Activated naive CD4-positive, alpha-beta T cell treated with anti-CD3 and anti-CD28 coated beads, Interleukin-2, amount 50 U/mL, for 24 hours (primary cell): ENCODE measurements around the gene ST8SIA2.

Experiments used
- H3K27ac Mint-ChIP-seq: one replicate; pipeline ENCODE4 v1.8.0; 2021; ENCODE audit warnings: mild to moderate bottlenecking, mixed read lengths
- H3K27me3 Mint-ChIP-seq: one replicate; pipeline ENCODE4 v1.8.0; 2021; ENCODE audit warnings: mixed read lengths
- H3K36me3 Mint-ChIP-seq: one replicate; pipeline ENCODE4 v1.8.0; 2021; ENCODE audit warnings: mixed read lengths
- H3K4me1 Mint-ChIP-seq: one replicate; pipeline ENCODE4 v1.8.0; 2021; ENCODE audit warnings: mixed read lengths
- H3K4me3 Mint-ChIP-seq: one replicate; pipeline ENCODE4 v1.8.0; 2021; ENCODE audit warnings: mild to moderate bottlenecking, mixed read lengths
- H3K9me3 Mint-ChIP-seq: one replicate; pipeline ENCODE4 v1.8.0; 2021; ENCODE audit warnings: mixed read lengths

ST8SIA2 gene

DNA sequence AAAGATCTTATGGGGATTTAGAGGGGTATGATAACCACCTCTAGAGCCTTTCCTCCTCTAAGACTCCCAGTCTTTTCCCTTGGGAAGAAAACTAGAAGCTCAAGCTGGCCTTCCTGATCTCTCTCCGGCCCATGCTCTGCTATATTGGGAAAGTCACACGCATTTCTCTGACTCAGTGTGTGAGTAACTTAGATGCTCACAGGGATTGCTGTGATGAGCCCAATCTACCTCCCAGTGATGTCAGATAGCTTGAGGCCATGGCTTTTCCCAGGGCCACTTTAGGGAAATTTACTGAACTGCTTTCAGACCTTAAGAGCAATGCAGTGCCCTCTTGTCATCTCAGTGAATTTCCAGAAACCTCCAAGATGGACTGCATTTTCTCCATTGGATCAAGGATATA lies 8.6 kb upstream of the ST8SIA2 start:
- Mint-ChIP-seq H3K4me3 (no peak overlapping the region), H3K27ac (no peak overlapping the region), H3K9me3 (no peaks in the 10 kb centered on the region), H3K36me3 (no peaks in the 10 kb centered on the region), H3K4me1 (no peaks in the 10 kb centered on the region), H3K27me3 (peaks cover 21% of the 10 kb centered on the region)

DNA sequence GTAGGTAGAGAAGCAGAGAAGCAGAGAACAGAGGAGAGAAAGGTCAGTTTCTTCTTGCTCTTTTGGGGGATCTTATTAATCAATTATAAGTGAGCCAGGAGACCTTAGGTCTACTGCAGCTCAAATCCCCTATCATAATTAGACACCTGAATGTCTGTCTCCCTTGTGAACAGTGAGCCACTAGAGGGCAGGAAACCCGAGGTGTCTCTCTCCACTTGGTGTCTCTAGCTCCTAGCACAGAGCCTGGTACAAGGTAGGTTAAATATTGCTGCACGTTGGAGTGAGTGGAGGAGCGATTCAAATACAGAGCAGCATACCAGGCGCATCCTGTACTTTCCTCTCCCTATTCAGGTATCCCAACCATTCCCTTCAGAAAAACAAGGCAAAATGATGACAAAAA lies 2.0 kb upstream of the ST8SIA2 start:
- no peak overlapping the region for H3K4me3 Mint-ChIP-seq
- peaks cover 5% of the 10 kb centered on the region for H3K4me1 Mint-ChIP-seq
- H3K27ac Mint-ChIP-seq: no peak overlapping the region
- H3K27me3 Mint-ChIP-seq: peaks cover 38% of the 10 kb centered on the region
- H3K36me3 Mint-ChIP-seq: no peaks in the 10 kb centered on the region
- no peaks in the 10 kb centered on the region for H3K9me3 Mint-ChIP-seq

DNA sequence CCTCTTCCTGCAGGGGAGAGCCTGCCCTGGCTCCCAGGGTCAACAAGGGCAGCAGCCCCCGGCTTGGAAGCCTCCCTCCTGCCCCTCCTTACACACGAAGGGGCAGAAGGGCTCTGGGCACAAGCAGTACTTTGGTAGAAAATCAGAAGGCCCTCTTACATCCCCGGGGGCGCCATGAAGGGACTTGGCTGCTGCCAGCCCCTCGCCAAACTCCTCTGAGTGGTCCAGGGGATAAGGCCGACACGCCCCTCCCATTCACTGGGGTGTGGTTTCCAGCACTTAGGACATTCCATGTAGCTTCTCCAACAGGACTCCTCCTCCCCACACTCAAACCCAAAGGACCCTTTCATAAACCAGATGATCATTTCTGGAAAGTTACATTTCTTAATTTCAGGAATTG lies 1.2 kb upstream of the ST8SIA2 start:
- no peaks in the 10 kb centered on the region for H3K9me3 Mint-ChIP-seq
- no peak overlapping the region for H3K27ac Mint-ChIP-seq

DNA sequence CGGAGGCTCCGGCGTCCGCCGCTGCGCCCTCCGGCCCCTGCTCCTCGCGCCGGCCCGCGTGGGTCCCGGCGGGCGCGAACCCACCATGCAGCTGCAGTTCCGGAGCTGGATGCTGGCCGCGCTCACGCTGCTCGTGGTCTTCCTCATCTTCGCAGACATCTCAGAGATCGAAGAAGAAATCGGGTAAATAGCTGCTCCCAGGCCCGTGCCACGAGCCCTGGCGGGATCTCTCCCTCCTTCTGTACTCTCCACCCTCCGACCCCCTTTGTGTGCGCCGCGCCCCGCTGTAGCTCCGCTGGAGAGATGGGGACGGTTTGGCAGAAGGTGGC lies 263 bp downstream of the ST8SIA2 start:
- no peak overlapping the region for H3K27ac Mint-ChIP-seq
- no peak overlapping the region for H3K4me3 Mint-ChIP-seq
- H3K27me3 Mint-ChIP-seq: peaks cover 43% of the 10 kb centered on the region
- H3K36me3 Mint-ChIP-seq: no peaks in the 10 kb centered on the region
- peaks cover 5% of the 10 kb centered on the region for H3K4me1 Mint-ChIP-seq
- H3K9me3 Mint-ChIP-seq: no peaks in the 10 kb centered on the region

More for the DNA sequence above, 1.2 kb upstream of the ST8SIA2 start:
- peaks cover 5% of the 10 kb centered on the region for H3K4me1 Mint-ChIP-seq
- no peaks in the 10 kb centered on the region for H3K36me3 Mint-ChIP-seq
- peaks cover 41% of the 10 kb centered on the region for H3K27me3 Mint-ChIP-seq
- no peak overlapping the region for H3K4me3 Mint-ChIP-seq

- Mint-ChIP-seq H3K36me3 (no peaks in the 10 kb centered on the region), H3K4me3 (no peak overlapping the region)
These were observed 822 bp downstream of the ST8SIA2 start for GRCh38 chr15:92394309-92395097.

DNA sequence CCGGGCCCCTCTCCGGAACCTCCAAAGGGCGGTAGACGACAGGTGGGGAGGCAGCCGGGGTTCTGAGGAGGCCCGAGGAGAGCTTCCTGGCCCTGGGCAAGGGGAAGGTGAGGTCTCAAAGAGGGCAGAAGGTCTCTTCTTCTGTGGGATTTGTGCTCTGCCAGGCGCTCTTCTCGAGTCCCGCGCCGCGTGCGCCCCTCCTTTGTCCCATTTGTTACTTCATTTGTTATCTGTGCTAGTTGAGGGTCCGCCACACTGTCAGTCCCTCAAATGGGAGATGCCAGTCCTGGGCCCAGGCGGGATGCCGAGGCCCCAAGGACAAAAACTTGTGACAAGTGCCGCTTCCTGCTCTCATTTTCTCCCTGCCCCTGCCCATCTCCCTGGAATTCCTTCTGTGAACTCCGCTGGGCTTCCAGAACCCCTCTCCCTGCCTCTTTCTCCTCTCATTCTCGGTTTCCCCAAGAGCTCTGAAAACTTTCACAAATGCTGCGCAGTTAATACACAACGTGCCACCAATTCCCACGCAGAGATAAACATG lies 1.5 kb downstream of the ST8SIA2 start:
- H3K27me3 Mint-ChIP-seq: peaks cover 43% of the 10 kb centered on the region
- H3K4me1 Mint-ChIP-seq: peaks cover 5% of the 10 kb centered on the region
- no peak overlapping the region for H3K27ac Mint-ChIP-seq
- no peak overlapping the region for H3K4me3 Mint-ChIP-seq
- no peaks in the 10 kb centered on the region for H3K9me3 Mint-ChIP-seq
- no peaks in the 10 kb centered on the region for H3K36me3 Mint-ChIP-seq

More at GRCh38 chr15:92394309-92395097, 822 bp downstream of the ST8SIA2 start:
- H3K27ac Mint-ChIP-seq: no peak overlapping the region
- no peaks in the 10 kb centered on the region for H3K9me3 Mint-ChIP-seq
- H3K4me1 Mint-ChIP-seq: peaks cover 5% of the 10 kb centered on the region
- H3K27me3 Mint-ChIP-seq: peaks cover 47% of the 10 kb centered on the region

DNA sequence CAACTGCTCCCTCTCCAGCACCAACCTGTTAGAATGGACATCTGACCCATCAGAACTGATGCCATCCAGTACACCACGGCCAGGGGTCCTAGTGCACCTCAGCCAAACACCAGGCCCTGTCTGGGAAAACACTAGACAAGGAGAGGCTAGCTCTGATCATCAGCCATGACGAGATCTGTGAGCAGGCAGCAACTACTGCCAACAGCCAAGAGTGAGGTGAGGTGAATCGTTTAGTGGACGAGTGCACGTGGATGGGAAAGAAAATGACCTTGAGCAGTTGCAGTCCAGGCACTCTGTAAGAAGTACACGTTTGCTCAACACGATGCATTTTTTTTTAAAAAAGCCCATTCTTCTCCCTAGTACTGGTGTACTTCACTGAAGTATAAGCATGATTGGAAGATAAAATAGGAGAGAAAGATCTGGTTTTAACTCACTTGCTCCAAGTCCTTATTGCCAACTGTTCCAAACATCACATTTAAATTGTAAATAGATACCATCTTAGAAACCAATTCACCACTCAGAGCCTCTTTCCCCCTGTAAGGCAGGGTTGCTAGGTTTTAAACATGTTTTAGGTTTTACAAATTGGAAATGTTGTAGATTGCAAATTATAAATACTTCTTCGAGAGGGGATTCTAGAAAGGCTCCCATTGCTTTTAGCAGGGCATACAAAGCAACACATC lies 5.7 kb downstream of the ST8SIA2 start:
- Mint-ChIP-seq H3K36me3 (no peaks in the 10 kb centered on the region), H3K4me3 (no peak overlapping the region), H3K9me3 (no peaks in the 10 kb centered on the region), H3K27ac (no peak overlapping the region), H3K4me1 (peaks cover 5% of the 10 kb centered on the region), H3K27me3 (peaks cover 34% of the 10 kb centered on the region)

DNA sequence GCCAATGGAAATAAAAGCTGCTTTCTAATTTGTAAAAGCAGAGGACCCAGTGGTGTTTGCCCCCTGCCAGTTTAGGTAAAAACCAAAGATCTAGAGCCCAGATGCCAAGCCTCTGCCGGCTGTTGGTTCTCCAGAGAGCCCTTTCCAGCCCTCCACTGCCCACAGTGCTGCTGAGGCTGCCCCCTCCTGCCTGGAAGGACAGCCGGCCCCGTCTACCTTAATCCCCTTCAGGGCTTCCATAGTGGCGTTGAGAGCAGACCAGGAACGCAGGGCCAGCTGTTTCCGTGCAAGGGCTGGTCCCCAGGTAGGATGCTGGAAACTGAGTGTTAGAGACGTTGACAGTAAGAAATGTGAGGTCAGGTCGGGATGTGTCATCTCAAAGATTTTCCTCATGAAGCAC lies 6.9 kb downstream of the ST8SIA2 start:
- peaks cover under 1% of the 10 kb centered on the region for H3K4me1 Mint-ChIP-seq
- peaks cover 31% of the 10 kb centered on the region for H3K27me3 Mint-ChIP-seq
- H3K4me3 Mint-ChIP-seq: no peak overlapping the region
- H3K9me3 Mint-ChIP-seq: no peaks in the 10 kb centered on the region
- H3K27ac Mint-ChIP-seq: no peak overlapping the region
- no peaks in the 10 kb centered on the region for H3K36me3 Mint-ChIP-seq

- Mint-ChIP-seq H3K27me3 (peaks cover 25% of the 10 kb centered on the region), H3K4me3 (no peak overlapping the region), H3K27ac (no peak overlapping the region), H3K9me3 (no peaks in the 10 kb centered on the region), H3K4me1 (no peaks in the 10 kb centered on the region), H3K36me3 (no peaks in the 10 kb centered on the region)
These were observed 7.5 kb downstream of the ST8SIA2 start for GRCh38 chr15:92400980-92401787.

- Mint-ChIP-seq H3K27me3 (peaks cover 21% of the 10 kb centered on the region), H3K9me3 (no peaks in the 10 kb centered on the region), H3K4me3 (no peak overlapping the region), H3K27ac (no peak overlapping the region), H3K36me3 (no peaks in the 10 kb centered on the region), H3K4me1 (no peaks in the 10 kb centered on the region)
These were observed 9.1 kb downstream of the ST8SIA2 start for GRCh38 chr15:92402751-92403150.

DNA sequence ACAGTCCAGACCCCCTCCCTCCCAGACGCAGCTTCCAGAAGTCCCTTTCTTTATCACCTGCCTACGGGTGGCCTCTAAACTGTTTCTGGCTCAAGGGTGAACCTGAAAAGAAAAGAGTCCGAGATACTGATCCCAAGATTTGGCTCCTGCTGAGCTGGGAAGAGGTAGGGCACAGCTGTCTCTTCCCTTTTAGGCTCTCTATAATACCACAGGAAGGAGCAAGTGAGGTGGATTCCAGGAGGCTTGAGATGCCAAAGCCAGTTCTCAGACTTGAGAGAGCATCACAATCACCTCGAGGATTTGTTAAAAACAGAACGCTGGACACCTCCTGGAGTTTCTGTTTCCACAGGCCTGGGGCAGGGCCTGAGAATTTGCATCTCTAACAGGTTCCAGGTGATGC lies 12.3 kb downstream of the ST8SIA2 start:
- H3K36me3 Mint-ChIP-seq: no peaks in the 10 kb centered on the region
- no peak overlapping the region for H3K27ac Mint-ChIP-seq
- H3K4me3 Mint-ChIP-seq: no peak overlapping the region
- H3K9me3 Mint-ChIP-seq: no peaks in the 10 kb centered on the region
- peaks cover 12% of the 10 kb centered on the region for H3K27me3 Mint-ChIP-seq
- no peaks in the 10 kb centered on the region for H3K4me1 Mint-ChIP-seq

DNA sequence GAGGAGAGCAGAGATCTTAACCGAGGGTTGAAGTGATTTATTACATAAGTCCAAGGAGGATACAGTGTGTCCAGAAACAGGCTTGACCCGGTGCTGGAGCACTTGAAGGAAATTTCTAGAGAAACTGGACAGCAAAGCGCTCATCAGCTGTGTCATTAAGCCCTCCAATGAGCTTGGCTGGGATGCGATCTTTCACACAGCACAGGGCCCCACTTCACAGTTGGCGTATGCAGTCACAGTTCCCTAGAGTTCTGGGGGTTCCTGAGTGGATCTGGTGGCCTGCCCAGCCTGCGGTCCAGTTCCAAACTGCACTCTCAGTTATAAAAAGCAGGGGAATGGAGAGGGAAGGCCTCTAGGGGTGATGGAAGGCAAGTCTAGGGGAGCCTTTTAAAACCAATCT lies 13.6 kb downstream of the ST8SIA2 start:
- H3K9me3 Mint-ChIP-seq: no peaks in the 10 kb centered on the region
- no peaks in the 10 kb centered on the region for H3K4me1 Mint-ChIP-seq
- peaks cover 10% of the 10 kb centered on the region for H3K27me3 Mint-ChIP-seq
- H3K27ac Mint-ChIP-seq: no peak overlapping the region
- no peaks in the 10 kb centered on the region for H3K36me3 Mint-ChIP-seq
- no peak overlapping the region for H3K4me3 Mint-ChIP-seq

- H3K4me3 Mint-ChIP-seq: no peak overlapping the region
- no peaks in the 10 kb centered on the region for H3K36me3 Mint-ChIP-seq
- no peaks in the 10 kb centered on the region for H3K9me3 Mint-ChIP-seq
- peaks cover 6% of the 10 kb centered on the region for H3K27me3 Mint-ChIP-seq
- H3K27ac Mint-ChIP-seq: no peak overlapping the region
- H3K4me1 Mint-ChIP-seq: no peaks in the 10 kb centered on the region
These were observed 14.2 kb downstream of the ST8SIA2 start for GRCh38 chr15:92407916-92408315.

DNA sequence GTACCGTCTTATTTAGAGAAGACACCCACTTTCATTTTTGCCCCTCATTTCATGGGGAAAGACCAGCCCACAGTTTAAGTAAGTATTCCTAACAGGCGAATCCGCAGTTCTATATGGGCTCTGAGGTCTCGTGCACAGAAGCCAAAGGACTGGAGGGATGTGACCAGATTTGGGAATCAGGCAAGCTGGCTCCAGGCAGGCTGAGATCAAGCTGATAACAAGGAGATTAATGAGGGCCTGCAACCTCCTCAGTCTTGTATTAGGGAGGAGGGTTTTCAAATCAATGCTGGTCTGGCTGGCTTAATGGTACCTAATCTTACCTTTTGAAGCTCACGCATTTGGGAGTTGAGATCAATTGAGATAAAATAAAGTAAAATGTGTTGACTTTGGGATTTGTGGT lies 15.3 kb downstream of the ST8SIA2 start:
- Mint-ChIP-seq H3K4me3 (no peak overlapping the region), H3K9me3 (no peaks in the 10 kb centered on the region), H3K27ac (no peak overlapping the region), H3K27me3 (peaks cover 6% of the 10 kb centered on the region), H3K4me1 (no peaks in the 10 kb centered on the region), H3K36me3 (no peaks in the 10 kb centered on the region)

DNA sequence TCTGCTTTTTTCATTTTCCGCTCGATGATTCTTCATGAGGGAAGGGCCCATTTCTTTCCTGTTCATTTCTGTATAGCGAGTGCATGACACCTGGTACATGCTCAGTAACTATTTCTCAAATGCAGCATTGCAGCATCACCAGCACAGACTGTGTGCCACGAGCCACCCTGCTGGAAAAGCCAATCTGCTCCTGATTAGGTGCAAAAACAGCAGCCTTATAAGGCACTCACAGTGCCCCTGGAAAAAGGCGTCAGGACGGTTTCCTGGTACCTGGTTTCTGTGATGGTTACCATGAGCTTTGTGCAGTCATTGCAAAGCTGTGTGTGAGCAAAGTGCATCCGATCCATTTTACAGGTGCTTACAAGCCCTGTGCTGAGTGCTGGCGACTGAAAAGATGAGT lies 15.8 kb downstream of the ST8SIA2 start:
- Mint-ChIP-seq H3K4me1 (no peaks in the 10 kb centered on the region), H3K36me3 (no peaks in the 10 kb centered on the region), H3K4me3 (no peak overlapping the region), H3K9me3 (no peaks in the 10 kb centered on the region), H3K27me3 (peaks cover 7% of the 10 kb centered on the region), H3K27ac (no peak overlapping the region)

DNA sequence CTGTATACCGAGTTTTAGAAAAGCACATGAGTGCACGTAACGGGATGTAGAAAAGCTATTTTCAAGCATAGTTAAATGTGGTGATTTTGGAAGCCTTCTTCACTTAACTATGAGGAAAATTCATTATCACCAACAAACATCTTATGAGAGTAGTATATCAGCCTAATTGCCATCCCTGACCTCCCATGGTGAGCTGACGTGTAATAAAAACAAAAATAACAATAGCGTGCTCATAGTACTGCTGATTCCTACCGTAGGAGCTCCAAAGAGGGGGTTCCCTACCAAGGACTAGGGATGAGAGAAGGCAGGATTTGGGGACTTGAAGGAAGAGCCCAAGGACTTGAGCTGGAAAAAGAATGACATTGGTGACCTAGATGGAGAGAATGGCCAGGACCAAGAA lies 16.9 kb downstream of the ST8SIA2 start:
- Mint-ChIP-seq H3K4me1 (no peaks in the 10 kb centered on the region), H3K4me3 (no peak overlapping the region), H3K27ac (no peak overlapping the region), H3K27me3 (peaks cover 5% of the 10 kb centered on the region), H3K9me3 (no peaks in the 10 kb centered on the region), H3K36me3 (no peaks in the 10 kb centered on the region)
